ENCODE data around the gene AMDHD1.

Gene AMDHD1

GRCh38 chr12:95990136-95990535 lies 47.0 kb downstream of the AMDHD1 start:
- no peak for DNase-seq (ENCODE audit: extremely low read depth, low read depth)
- H3K4me3 ChIP-seq (replicated peaks; ENCODE audit: low read depth, low read length): no peak overlapping the region
- no peak for TF ChIP-seq CTCF (IDR thresholded peaks at IDR 0.05; ENCODE audit: low read depth, low read length, missing control alignments)

- DNase-seq (ENCODE audit: extremely low read depth, low read depth): no peak
- no peak for TF ChIP-seq CTCF (IDR thresholded peaks at IDR 0.05; ENCODE audit: low read depth, low read length, missing control alignments)
Observed at GRCh38 chr12:95993907-95994306, 50.8 kb downstream of the AMDHD1 start.

GRCh38 chr12:95994476-95994875 lies 51.3 kb downstream of the AMDHD1 start:
- no peak overlapping the region for H3K4me3 ChIP-seq (replicated peaks; ENCODE audit: low read depth, low read length)
- TF ChIP-seq CTCF (IDR thresholded peaks at IDR 0.05; ENCODE audit: low read depth, low read length, missing control alignments): no peak
- no peak for DNase-seq (ENCODE audit: extremely low read depth, low read depth)

More at GRCh38 chr12:95993907-95994306, 50.8 kb downstream of the AMDHD1 start:
- no peak overlapping the region for H3K4me3 ChIP-seq (replicated peaks; ENCODE audit: low read depth, low read length)

- H3K4me3 ChIP-seq (replicated peaks; ENCODE audit: low read depth, low read length): no peak overlapping the region
- no peak for TF ChIP-seq CTCF (IDR thresholded peaks at IDR 0.05; ENCODE audit: low read depth, low read length, missing control alignments)
- no peak for DNase-seq (ENCODE audit: extremely low read depth, low read depth)
Observed at GRCh38 chr12:95995238-95996031, 52.3 kb downstream of the AMDHD1 start.

GRCh38 chr12:95996034-95996658 lies 53.0 kb downstream of the AMDHD1 start, which contains the start of gene HAL:
Gene HAL, minus strand, starts transcription at chr12:95996344. Its CDS starts 434 bp downstream, at chr12:95995910.
- no peak within 1 kb of the TSS for H3K4me3 ChIP-seq (replicated peaks; ENCODE audit: low read depth, low read length)
- TF ChIP-seq CTCF (IDR thresholded peaks at IDR 0.05; ENCODE audit: low read depth, low read length, missing control alignments): no peak
- no peak for DNase-seq (ENCODE audit: extremely low read depth, low read depth)

GRCh38 chr12:95997276-95997675 lies 54.1 kb downstream of the AMDHD1 start:
- no peak for TF ChIP-seq CTCF (IDR thresholded peaks at IDR 0.05; ENCODE audit: low read depth, low read length, missing control alignments)
- no peak overlapping the region for H3K4me3 ChIP-seq (replicated peaks; ENCODE audit: low read depth, low read length)
- DNase-seq (ENCODE audit: extremely low read depth, low read depth): no peak

Measured in HFF-Myc (cell line).